Activated CD8-positive, alpha-beta memory T cell treated with anti-CD3 and anti-CD28 coated beads for 4 hours (primary cell): ENCODE measurements around the gene TSPAN4.

Source experiments
- DNase-seq, 2 donors: peaks; one replicate each; pipeline ENCODE4 v3.0.0-alpha.2; 2020; ENCODE audit warnings: low read depth in 2 of 2

TSPAN4 gene

DNA sequence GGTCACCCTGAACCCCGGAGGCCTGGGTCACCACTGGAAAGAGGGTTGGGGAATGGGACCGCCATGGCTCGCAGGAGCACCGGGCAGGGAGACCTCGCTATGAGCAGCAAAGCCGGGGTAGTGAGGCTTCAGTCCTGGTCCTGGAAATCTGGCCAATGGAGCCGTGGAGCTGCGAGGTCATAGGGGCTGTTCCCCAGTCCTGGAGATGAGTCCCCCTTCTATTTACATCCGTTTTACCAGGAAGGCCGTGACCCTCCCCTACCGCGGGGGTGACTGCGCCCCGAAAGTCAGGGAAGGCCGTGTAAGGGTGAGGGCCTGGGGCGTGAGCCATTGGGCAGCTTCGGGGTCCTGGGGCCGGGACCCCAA lies 38.1 kb upstream of the TSPAN4 start:
- no peak for DNase-seq

DNA sequence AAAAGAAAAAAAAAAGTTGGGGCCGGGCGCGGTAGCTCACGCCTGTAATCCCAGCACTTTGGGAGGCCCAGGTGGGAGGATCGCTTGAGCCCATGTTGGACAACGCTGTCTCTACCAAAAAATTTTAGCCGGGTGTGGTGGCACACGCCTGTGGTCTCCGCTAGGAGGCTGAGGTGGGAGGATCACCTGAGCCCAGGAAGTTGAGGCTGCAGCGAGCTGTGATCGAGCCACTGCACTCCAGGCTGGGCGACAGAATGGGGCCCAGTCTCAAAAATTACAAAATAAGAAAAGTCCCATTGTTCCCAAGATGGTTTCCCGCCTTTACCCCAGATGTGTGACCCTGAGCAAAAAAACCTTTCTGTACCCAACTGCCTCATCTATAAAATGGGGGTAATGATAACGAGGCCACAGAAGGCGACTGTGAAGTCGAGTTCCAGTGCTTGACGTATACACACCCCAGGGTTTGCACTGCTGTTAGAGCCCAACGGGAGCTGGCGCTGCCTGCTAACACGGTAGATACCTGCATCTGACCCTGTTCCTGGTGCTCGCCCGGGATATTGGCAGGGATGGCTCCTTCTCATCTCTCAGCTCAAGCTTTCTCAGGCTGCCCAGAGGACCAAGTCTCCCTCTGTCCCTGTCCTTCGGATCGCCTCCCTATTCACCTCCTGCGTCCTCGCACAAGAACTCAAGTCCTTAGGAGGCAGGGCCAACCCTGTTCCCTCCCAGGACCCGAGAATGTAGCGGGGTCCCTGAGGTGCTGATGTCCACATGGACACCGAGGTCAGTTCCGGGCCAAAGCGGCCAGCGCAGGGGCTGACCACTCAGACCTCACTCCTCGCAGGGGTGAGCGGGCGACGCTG lies 34.0 kb upstream of the TSPAN4 start:
- DNase-seq: no peak

DNA sequence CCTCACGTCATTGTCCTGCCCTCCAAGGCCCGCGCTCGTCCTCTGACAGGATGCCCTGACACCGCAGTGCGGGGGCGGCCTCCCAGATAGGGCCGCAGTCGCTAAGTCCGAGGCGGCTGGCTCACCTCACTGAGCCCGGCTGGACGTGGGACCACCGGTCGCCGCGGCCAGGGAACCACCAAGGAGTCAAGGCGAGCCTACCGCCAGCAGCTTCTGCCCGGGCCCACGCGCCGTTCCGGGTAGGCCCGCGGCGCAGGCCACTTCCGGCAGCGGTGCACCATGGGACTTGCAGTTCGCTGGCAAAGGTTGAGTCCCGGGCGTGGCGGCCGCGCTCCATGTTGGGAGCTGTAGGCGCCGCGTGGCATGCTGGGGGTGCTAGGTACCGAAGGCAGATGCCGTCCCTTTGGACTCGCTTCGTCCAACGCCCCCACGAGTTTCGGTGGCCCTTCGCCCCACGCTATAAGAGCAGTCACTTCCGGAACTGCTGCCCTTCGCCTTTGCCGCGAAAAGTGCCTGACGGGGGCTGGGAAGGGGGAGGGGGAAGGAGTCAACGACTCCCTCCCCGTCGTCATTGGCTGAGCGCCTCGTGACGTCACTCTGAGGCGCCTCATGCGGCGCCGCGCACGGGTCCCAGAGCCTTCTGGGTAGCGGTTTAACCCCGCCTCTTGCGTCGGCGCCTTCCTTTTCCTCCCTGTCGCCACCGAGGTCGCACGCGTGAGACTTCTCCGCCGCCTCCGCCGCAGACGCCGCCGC lies 33.2 kb upstream of the TSPAN4 start, which contains the start of gene RPLP2:
TSS of gene RPLP2 (plus strand) at position 681 of the 753 bp plus-strand sequence. CDS start 268 bp downstream, outside the sequence.
- DNase-seq: peak; percentile 94 to 96

DNA sequence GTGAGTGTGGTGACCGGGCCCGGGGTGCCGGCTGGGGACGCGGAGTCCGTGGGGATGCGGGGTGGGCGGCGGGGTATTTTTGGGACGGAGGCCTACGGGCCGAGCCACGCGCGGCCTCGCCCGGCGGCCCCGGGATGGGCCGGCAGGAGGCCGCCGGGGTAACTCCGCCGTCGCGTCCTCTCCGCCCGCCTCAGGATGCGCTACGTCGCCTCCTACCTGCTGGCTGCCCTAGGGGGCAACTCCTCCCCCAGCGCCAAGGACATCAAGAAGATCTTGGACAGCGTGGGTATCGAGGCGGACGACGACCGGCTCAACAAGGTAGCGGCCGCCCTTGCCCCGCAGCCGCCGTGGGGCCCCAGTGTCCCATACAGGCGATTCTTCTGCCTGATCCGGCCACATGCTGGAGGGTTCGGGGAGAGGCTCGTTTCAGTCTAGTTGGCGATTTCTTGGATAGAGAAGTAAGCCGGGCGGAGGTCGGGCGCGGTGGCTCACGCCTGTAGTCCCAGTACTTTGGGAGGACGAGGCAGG lies 32.5 kb upstream of the TSPAN4 start:
- no peak for DNase-seq

DNA sequence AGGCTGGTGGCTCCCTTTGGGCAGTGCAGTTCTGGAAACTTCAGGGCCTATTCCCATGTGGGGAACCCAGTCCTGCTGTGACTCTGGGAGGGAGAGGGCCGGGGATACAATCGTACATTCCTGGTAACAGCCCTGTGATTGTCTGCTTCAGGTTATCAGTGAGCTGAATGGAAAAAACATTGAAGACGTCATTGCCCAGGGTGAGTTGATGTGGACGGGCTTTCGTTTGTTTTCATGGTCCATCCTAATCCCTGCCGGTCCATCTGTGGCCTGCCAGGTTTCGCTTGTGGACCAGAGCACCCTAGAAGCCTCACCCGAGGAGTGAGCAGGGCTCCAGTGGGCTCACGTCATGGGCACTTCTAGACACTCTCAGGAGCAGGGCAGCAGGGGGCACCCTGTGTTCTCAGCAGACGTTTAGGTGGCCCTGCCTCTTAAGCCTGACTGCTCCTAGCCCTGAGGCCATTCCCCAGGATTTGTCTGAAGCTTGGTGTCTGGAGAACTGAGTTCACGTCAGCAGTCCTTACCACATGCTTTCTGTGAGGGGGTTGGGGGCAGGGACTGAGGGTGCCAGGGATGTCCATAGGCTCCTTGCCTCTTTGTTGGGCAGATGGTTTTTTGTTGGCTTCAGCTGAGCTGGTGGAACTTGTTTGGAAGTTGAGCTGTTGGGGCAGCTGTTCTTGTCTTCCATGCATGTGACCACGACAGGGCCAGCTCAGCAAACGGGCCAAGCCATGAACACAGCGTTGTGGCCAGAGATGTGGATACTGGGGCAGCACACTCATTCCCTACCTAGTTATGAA lies 31.0 kb upstream of the TSPAN4 start:
- DNase-seq: no peak

DNA sequence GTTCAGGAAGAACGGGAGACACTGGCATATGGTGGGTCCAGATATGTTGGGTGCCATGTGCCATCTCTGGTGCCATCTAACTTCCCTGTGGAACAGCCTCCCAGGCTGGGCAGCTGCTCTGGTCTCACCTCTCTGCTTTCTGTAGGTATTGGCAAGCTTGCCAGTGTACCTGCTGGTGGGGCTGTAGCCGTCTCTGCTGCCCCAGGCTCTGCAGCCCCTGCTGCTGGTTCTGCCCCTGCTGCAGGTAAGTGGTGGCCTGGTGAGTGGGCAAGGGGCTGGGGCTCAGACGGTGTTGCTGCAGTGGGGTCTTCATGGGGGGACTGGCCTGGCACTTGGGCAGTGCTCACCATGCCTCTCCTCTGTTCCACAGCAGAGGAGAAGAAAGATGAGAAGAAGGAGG lies 30.3 kb upstream of the TSPAN4 start:
- no peak for DNase-seq

DNA sequence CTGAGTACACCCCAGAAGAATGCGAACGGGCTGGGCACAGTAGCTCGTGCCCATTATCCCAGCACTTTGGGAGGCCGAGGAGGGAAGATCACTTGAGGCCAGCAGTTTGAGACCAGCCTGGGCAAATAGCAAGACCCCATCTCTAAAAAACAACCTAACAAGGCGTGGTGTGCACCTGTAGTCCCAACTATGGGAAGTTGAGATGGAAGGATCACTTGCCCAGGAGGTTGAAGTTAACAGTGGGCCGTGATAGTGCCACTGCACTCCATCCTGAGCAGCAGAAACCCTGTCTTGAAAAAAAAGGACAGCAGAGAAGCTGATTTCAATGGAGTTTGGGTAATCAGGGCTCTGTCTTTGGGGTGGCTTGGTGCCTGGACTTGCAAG lies 29.6 kb upstream of the TSPAN4 start:
- DNase-seq: no peak

DNA sequence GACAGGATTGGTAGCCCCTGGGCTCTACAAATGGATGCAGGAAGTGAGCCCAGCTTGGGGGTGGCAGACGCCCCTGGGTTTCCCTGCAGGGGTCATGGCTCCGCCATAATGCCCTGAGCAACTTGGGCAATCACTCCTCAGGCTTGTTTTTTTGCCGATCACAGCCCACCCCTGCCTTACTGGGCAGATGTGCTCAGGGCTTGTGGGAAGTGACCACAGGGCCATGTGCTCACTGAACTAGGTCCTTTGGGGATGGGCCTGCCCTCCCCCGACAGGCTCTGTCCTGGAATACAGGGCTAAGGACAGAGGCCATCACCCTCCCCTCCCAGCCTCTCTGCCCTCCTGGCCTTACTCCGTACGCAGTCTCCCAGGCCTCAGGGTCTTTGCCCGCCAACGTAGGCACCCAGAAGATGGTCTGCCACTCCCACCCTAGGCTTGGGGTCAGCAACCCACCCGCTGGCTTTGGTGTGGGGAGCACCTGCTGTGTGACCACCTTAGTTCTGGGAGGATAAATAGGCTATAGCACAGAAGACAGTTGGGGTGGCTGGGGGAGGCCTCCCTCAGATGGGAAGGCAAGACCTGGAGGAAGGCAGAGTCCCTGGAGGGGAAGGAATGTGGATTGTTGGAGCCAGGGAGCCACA lies 29.1 kb upstream of the TSPAN4 start:
- no peak for DNase-seq

DNA sequence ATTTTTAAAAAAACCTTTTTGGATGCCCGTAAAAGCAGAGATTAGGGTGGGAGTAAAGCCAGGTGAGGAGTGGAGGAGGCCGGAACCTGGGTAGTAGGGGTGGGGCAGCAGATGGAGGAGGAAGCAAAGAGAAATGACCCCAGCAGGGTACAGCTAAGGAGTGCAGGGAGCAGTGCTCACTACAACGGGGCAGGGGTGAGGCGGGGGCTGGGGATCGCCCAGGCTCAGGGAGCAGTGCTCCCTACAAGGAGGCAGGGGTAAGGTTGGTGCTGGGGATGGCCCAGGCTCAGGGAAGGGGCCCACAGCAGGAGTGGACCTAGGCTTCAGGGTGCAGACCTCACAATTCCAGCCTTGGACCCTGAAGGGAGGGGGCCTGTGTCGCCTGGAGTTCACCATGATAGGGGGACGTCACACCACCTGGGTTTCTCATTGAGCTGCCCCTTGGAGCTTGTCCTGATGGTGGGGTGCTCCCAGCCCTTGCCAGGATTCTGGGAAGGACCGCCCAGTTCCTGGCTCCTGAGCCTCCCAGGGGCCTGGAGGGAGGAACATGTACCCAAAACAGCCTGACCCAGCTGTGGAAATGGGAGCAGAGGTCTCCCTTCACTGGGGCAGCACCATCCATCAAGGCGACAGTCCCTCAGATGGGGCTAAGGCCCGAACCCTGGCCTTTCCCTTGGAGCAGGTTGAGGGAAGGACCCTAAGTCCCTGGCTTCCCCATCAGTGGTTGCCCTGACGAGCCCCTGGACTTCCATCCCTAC lies 26.8 kb upstream of the TSPAN4 start:
- DNase-seq: no peak

DNA sequence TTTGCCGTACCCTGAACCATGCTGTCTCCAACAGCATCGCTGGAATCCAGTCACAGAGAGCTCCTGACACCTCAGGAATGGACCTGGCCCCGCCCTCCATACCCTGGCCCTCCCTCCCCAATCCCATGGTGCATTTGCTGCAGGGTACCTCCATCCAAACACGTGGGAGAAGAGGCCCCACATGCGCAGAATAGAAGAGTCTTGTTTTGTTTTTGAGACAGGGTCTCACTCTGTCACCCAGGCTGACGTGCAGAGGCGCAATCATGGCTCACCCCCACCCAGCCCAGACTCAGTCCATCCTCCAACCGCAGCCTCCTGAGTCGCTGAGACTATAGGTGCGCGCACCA lies 26.2 kb upstream of the TSPAN4 start:
- no peak for DNase-seq

DNA sequence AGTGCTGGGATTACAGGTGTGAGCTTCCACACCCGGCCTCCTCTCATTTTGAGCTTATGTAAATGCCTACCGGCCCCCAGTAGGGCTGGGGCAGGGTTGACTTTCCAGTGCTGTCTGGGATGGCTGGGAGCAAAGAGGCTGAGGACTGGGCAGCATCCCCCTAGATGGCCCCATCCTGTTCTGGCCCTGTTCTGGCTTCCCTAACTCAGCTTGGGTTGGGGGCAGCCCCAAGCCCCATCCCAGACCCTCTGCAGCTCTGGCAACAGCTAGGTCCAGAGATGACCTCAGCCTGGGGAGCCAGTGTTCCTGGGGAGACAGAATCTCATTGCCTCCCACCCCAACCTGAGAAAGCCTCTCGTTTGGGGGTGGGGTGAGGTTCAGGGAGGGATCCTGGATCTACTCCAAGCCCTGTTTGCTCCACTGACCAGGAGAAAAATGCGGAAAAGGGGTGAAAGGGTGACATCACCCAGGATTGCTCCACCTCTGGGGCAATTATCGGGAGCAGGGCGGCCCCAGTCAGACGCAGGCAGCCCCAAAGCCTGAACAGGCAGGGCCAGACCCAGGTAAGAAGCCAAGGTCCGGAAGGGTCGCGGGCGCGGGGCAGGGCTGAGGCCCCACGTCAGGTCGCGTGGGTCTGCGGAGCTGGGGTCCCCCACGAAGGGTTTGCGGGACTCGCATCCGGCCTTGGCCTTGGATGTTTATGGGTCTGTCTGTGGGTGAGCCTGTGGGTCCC lies 24.1 kb upstream of the TSPAN4 start, which contains the start of gene PNPLA2:
TSS of gene PNPLA2 (plus strand) at position 519 of the 733 bp plus-strand sequence. CDS start 805 bp downstream, outside the sequence.
- no peak for DNase-seq

DNA sequence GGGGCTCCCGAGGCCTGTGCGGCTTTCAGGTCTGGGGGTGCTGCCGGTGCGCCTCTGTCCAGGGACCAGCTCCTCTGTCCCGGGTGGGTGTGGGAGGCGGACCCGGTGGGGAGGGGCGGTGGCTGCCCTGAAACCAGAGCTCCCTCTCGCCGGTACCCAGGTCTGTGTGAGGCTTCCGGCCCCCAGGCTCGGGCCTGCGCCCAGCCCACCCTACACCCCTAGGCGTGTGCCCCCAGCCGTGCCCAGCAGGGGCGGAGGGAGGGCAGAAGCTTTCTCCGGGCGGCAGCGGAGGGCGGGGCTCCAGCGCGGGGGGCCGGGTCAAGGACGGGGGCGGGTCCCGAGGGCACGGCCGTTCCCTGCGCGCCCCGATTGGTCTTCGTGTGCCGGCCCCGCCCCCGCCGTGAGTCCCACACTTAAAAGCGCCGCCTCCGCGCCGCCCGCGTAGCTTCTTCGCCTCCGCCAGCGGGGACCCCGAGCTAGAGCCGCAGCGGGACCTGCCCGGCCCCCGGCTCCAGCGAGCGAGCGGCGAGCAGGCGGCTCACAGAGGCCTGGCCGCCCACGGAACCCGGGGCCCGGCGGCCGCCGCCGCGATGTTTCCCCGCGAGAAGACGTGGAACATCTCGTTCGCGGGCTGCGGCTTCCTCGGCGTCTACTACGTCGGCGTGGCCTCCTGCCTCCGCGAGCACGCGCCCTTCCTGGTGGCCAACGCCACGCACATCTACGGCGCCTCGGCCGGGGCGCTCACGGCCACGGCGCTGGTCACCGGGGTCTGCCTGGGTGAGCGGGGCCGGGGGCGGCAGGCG lies 23.3 kb upstream of the TSPAN4 start:
- peak; percentile 81 to 84 for DNase-seq

DNA sequence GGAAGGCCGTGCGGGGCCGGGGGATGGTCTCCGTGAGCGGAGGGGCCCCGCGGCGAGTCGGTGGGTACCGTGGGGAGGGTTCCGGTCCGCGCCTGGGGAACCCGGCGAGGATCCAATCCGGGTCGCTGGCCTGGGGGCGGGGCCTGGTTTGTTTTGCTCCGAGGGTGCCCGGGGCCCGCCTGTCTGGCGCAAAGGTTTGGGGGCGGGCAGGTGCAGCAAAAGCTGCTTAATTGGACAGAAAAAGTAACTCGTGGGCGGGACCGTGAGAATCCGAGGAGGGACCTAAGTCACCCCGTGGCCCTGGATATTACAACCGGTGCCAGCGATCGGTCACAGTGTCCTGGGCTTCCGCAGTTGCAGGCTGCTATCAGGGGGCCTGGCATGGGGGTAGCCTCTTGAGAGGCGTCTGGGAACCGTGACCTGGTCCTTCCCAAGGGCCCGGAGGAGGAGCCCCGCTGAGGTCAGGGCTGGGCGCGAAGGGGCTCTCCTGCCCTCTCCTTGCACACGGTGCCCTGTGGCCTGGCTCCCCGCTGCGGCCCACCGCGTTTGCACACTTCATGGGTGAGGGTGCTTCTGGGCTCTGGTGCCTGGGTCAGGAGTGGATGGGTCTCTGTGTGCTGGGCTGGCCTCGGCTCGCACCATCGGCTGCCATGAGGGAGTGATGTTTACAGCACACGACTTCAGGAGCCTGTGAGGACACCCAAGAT lies 22.6 kb upstream of the TSPAN4 start:
- DNase-seq: peak; percentile 85 to 88

DNA sequence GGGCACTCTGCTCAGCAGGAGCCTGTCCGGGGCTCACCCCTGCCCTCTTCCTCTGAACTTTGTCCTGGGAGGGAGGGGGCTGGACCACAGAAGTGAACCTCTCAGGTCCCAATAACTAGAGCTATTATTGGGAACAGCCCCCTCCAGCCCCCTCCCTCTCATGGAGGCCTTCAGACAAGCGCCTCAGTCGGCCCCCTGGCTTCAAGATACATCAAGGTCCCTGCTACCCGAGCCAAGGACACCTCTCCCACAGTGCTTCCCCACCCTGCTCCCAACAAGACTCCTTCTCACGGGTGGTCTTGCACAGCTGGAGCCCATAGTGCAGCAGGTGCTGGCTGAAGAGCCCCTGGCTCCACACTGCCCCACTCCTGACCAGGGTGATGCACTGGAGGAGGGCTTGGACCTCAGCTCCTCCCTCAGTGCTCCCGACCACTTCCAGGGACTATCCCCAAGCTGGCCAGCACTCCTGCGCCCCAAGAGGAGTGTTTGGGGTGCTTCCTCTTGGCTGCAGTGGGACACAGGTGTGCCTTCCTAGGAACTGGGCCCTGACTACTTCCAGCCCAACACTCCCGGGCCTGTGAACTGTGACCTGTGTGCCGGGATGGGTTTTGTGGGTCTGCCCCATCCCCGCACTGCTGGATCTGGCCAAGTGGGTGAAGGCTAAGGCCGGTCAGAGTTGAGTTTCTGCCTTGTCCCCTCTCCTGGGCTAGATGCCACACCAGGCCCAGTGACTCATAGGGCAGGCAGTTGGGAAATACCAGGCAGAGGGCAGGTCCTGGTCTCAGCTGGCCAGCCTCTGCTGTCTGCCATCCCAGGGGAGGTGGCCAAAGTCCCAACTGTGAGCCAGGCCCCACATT lies 21.8 kb upstream of the TSPAN4 start:
- DNase-seq: no peak

DNA sequence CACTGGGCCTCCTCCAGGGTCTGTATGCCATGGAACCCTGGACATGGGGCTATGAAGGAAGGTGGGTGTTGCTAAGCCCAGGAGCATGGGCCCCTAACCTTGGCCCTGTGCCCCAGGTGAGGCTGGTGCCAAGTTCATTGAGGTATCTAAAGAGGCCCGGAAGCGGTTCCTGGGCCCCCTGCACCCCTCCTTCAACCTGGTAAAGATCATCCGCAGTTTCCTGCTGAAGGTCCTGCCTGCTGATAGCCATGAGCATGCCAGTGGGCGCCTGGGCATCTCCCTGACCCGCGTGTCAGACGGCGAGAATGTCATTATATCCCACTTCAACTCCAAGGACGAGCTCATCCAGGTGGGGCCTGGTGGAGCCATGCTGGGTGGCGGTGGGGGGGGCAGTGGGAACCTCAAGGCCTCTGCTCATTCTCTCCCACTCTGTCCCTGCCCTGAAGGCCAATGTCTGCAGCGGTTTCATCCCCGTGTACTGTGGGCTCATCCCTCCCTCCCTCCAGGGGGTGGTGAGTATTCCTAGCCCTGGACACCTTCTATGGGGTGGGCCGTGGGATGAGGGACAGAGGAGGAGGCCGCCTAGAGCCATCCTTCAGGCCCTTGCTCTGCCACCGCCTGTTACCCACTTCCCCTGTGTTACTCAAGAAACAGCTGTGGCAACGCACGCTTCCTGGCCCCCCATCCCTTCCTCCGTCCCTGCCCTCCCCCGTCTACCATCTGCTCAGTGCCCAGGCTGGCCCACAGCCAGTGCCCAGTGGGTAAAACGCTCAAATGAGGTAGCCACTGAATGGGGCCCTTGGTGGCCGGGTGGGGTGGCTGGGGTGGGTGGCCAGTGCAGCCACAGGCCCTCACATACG lies 20.9 kb upstream of the TSPAN4 start:
- no peak for DNase-seq

DNA sequence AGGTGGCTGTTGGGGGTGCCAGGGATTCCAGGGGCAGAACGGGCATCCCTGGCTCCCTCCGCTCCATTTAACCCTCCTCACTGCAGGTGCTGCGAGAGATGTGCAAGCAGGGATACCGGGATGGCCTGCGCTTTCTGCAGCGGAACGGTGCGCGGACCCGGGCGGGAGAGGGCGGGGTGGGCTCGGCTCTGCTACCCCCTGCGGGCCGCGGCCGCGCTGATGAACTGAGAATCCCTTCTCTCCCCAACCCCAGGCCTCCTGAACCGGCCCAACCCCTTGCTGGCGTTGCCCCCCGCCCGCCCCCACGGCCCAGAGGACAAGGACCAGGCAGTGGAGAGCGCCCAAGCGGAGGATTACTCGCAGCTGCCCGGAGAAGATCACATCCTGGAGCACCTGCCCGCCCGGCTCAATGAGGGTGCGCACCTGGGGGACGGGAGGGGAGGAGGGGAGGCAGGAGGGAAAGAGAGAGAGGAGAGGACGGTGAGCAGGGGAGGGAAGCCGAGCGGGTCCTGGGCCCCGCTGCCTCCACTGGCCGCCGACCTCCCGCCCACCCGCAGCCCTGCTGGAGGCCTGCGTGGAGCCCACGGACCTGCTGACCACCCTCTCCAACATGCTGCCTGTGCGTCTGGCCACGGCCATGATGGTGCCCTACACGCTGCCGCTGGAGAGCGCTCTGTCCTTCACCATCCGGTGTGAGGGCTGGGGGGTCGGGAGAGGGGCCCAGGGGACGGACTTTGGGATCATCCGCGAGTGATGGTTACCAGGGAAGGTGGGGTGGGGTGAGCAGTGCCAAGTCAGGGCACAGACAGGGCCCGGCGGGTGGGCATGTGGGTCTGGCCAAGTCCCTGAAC lies 19.0 kb upstream of the TSPAN4 start:
- no peak for DNase-seq
